ENCODE measurements around the gene SLC27A3.

- TF ChIP-seq CTCF (IDR thresholded peaks at IDR 0.05; ENCODE audit: low read depth, low read length, poor library complexity, severe bottlenecking) (no peak), EZH2phosphoT487 (IDR thresholded peaks at IDR 0.05; ENCODE audit: borderline replicate concordance, low read length) (no peak)
Observed at GRCh38 chr1:153783233-153784190, 8.3 kb downstream of the SLC27A3 start.
